LNCAP (cell line): Measurements from ENCODE around the gene KRTAP22-2.

Source experiments
- TF ChIP-seq, protein P1 (sequence below): fragments of 450-650 bp; IDR thresholded peaks from 2 replicates; pipeline ENCODE4 v1.5.1; 2017; ENCODE audit warnings: mild to moderate bottlenecking

The KRTAP22-2 gene

DNA sequence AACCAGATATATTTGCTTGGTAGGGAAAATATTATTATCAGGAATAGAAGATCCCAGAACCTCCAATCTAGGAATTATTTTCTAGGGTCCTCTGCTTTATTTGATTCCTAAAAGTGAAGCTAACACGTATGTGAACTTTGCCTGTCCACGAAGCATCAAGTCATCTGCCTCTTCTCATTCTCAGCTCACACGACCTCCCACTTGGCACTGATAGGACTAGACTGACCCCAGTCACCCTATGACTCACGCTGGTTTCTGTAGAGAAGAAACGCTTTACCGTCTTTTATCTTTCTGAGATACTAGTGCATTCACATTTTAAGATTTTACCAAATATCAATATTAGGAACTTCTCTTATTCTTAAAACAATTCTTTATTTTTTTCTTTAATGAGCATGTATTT, 27.1 kb downstream of the KRTAP22-2 start:
- TF ChIP-seq, protein P1, sequence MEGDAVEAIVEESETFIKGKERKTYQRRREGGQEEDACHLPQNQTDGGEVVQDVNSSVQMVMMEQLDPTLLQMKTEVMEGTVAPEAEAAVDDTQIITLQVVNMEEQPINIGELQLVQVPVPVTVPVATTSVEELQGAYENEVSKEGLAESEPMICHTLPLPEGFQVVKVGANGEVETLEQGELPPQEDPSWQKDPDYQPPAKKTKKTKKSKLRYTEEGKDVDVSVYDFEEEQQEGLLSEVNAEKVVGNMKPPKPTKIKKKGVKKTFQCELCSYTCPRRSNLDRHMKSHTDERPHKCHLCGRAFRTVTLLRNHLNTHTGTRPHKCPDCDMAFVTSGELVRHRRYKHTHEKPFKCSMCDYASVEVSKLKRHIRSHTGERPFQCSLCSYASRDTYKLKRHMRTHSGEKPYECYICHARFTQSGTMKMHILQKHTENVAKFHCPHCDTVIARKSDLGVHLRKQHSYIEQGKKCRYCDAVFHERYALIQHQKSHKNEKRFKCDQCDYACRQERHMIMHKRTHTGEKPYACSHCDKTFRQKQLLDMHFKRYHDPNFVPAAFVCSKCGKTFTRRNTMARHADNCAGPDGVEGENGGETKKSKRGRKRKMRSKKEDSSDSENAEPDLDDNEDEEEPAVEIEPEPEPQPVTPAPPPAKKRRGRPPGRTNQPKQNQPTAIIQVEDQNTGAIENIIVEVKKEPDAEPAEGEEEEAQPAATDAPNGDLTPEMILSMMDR = no peak

DNA sequence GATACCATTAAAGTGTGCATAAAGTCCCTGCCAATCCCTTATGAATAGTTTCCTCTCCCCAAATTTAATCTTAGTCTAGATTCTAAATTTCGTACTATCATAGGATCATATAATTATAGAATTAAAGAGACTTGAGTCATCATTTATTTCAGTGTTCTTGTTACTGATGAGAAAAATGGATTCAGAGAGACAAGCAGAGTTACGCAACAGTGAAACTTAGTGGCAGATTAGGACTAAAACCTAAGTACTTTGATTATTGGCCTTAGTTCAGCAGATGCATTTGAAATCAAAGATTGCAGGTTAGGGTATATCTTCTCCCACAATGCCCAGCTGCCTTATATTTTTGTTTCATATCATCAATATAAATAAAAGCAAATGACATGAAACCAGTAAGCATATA, 28.2 kb downstream of the KRTAP22-2 start:
- TF ChIP-seq, protein P1 = no peak

DNA sequence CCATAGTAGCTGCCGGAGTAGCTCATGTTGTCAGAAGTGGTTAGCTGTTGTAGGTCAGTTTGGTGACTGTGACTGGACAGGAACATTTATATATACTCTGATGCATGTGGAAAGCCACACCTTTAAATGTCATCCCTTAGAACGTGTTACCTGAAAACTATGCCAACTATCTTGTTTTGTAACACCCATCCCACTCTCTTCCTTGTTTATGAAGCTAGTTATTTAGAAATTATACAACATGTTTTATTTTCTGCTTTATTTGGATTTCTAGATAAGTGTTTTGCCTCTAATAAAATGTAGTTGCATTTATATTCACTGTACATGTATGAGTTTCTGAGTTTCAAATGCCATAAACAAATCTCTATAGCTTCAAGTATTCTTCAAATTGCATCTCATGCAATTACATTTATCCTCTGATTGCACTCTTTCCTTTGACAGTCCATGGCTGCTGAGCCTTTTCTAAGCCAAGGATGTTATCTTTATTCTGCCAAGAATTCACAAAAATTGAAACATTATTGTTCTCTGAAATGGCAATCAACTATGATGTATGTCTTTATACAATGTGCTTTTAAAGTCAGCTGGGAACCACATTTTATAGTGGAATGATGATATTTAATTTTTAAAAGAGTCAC, 28.8 kb downstream of the KRTAP22-2 start, which contains the start of gene KRTAP19-7:
TSS of gene KRTAP19-7 (minus strand) at position 51 of the 632 bp plus-strand sequence. CDS start at position 26, 25 bp downstream.
- TF ChIP-seq, protein P1 = no peak

DNA sequence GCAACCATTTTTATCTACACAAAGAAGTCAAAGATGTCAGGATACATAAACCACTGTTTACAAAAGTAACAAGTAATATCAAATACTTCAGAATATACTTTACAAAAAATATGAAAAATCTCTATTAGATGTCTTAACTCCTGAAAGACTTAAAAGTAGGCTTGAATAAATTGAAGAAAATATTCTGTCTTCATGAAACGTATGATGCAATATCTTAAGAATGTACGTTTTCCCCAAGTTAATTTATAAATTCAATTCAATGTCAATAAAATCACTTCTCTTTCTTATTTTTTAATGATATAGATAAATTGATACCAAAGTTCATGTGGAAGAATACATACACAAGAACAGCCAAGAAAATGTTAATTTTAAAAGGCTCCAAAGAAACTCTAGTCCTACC, 35.1 kb downstream of the KRTAP22-2 start:
- TF ChIP-seq, protein P1 = no peak

DNA sequence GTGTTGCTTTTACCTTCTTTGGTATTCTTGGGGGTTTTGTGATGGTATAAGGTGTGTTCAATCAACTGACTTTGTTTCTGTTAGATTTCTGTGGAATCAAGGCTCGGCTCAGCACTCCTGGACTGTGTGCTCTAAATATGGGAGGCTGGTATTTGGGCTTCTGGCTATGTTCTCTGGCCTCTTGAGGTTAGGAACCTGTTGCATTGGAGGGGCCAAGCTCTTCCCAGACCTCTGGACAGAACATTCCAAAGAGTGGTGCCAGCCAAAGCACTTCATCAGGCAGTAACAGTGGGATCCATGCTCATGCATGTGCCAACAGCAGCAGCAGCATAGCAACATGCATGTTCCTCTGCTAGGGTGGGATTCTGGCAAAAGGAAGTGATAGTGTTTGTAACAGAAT, 37.4 kb downstream of the KRTAP22-2 start:
- TF ChIP-seq, protein P1 = no peak

DNA sequence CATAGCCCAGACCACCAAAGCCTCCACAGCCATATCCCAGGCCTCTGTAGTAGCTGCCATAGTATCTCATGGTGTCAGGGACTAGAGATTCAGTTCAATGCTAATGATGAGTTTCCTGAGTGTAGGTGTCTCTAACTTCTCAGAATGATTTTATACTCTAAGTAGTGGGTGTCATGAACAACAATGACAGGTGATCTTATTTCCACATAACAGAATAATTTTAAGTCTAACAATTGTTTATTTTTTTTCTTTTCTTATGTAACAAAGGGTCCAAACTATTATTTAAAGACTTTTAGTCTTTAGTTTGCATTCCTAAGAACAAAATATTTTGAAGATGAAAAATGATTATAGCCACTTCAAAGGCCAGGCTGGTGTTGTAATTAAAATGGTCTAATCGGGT, 48.4 kb downstream of the KRTAP22-2 start, which contains the start of gene KRTAP19-6:
TSS of gene KRTAP19-6 (minus strand) at position 101 of the 400 bp plus-strand sequence. CDS start at position 70, 31 bp downstream.
- TF ChIP-seq, protein P1 = no peak
